ENCODE data around the gene UBE2Z. TPM values are rescaled to one million over a fixed set of nuclear protein-coding genes. Genes with fewer than 3 reads are reported as not detected.
A peak's percentile ranks its signal among the peaks of the same experiment; 100 is the strongest.

Gene UBE2Z
- total and polyA plus RNA-seq, 2 of the 13 experiments (the other 11 are each of a cell fraction or from before 2014, with no cell fraction given), result 63.2 to 122 TPM

DNA sequence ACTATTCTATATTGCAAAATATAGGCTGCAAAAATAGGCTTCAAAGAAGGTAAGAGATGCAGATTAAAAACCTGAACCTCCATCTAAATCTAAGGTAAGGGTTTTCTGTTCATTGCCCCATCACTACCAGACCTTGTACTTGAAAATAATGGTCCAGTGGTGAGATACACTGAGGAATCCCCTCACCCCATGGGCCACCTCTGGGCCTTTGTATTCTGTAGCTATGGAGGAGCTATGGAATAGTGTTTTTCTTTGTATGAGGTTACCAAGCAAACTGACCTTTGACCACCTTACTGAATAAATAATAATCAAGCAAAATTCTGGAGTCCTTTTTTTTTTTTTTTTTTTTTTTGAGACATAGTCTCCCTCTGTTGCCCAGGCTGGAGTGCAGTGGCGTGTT, 4.8 kb upstream of the UBE2Z start (continued):
- TF ChIP-seq EP300 (IDR thresholded peaks at IDR 0.05; ENCODE audit: low read depth in 2 of 2, low read length in 2 of 2), result peak in 1 of 2 experiments; percentile 14; a peak in 2 of 4 replicates
- TF ChIP-seq EP300 (CRISPR knock-in tag; IDR thresholded peaks at IDR 0.05; ENCODE audit: borderline replicate concordance), result no peak
- TF ChIP-seq SOX13 (IDR thresholded peaks at IDR 0.05), result no peak
- peak in 1 of 2 experiments; percentile 44; a peak in 1 of 4 replicates for TF ChIP-seq SOX13 (CRISPR knock-in tag; conservative IDR thresholded peaks at IDR 0.05 in 1 of 2, IDR thresholded peaks at IDR 0.05 in 1 of 2)
- TF ChIP-seq SOX6 (IDR thresholded peaks at IDR 0.05), result no peak
- TF ChIP-seq SOX6 (CRISPR knock-in tag; IDR thresholded peaks at IDR 0.05), result peak; percentile 22; the same call in 1 of the 2 replicates
- peak; percentile 19; the same call in 1 of the 2 replicates for TF ChIP-seq ZNF281 (CRISPR knock-in tag; IDR thresholded peaks at IDR 0.05; ENCODE audit: borderline replicate concordance)
- TF ChIP-seq REL (CRISPR knock-in tag; conservative IDR thresholded peaks at IDR 0.05), result no peak
- TF ChIP-seq ZSCAN20 (CRISPR knock-in tag; IDR thresholded peaks at IDR 0.05; ENCODE audit: borderline replicate concordance), result no peak
- TF ChIP-seq TEAD3 (CRISPR knock-in tag; optimal IDR thresholded peaks at IDR 0.05; ENCODE audit: borderline replicate concordance), result peak; percentile 44

- intact Hi-C loops (cut with micrococcal nuclease; ENCODE audit: unreplicated experiment), result no loop called here
- H3K79me2 ChIP-seq (ENCODE audit: insufficient read depth, low read length), result peaks cover 4% of the 10 kb centered on the region
- DNase-seq (ENCODE audit: low spot score) (no peak), FAIRE-seq (no peak), ATAC-seq (no peak)
- WGBS (ENCODE audit: low lambda C conversion rate), result 93% methylated on average over 7 of the region's 7 CpGs
- H3K9me3 ChIP-seq (ENCODE audit: low read length), result no peaks in the 10 kb centered on the region
- in situ Hi-C loops (cut with HindIII; ENCODE audit: extremely low pct_ligation_motif_present, low pct_unique_long_range_greater_than_20kb), result no loop called here
- peaks cover 4% of the 10 kb centered on the region for H4K20me1 ChIP-seq (ENCODE audit: insufficient read depth, low read length)
- H3K4me2 ChIP-seq (ENCODE audit: low read depth, low read length), result no peak overlapping the region
- BruUV-seq (replicated peaks), result no TSS peak
- no peaks in the 10 kb centered on the region for H3K36me3 ChIP-seq (replicated peaks in 1 of 2; ENCODE audit: control insufficient read depth in 1 of 2, insufficient read depth in 2 of 2, low read length in 2 of 2)
- peak overlapping the region; percentile 2 for H3K27ac ChIP-seq (ENCODE audit: extremely low read length, insufficient read depth, low read length)
- TF ChIP-seq, protein P1, sequence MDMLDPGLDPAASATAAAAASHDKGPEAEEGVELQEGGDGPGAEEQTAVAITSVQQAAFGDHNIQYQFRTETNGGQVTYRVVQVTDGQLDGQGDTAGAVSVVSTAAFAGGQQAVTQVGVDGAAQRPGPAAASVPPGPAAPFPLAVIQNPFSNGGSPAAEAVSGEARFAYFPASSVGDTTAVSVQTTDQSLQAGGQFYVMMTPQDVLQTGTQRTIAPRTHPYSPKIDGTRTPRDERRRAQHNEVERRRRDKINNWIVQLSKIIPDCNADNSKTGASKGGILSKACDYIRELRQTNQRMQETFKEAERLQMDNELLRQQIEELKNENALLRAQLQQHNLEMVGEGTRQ (IDR thresholded peaks at IDR 0.05; ENCODE audit: low read depth, low read length), result no peak
- TF ChIP-seq, protein P1 (CRISPR knock-in tag; IDR thresholded peaks at IDR 0.05; ENCODE audit: borderline replicate concordance), result no peak
- TF ChIP-seq ZNF589 (CRISPR knock-in tag; conservative IDR thresholded peaks at IDR 0.05), result no peak
- peak; percentile 25 to 55; a peak in 2 of 4 replicates for TF ChIP-seq MAFK (conservative IDR thresholded peaks at IDR 0.05 in 1 of 2, IDR thresholded peaks at IDR 0.05 in 1 of 2; ENCODE audit: low read length in 2 of 2)
- TF ChIP-seq ZNF549 (CRISPR knock-in tag; IDR thresholded peaks at IDR 0.05), result no peak
- TF ChIP-seq MAFF (IDR thresholded peaks at IDR 0.05; ENCODE audit: low read depth, low read length), result peak; percentile 43
- TF ChIP-seq CENPX (CRISPR knock-in tag; IDR thresholded peaks at IDR 0.05), result no peak
- H3K9ac ChIP-seq (ENCODE audit: insufficient read depth, low read depth, low read length), result no peak overlapping the region
- H2AFZ ChIP-seq (ENCODE audit: low read length), result no peak overlapping the region
- CTCF ChIA-PET (ENCODE audit: low intra/inter-chr PET ratio, low total read pairs), result no interaction called here
- POLR2A ChIA-PET, result interaction anchor here (1.4 to 9.6 kb wide), 3 partner anchors 11 to 67 kb away, joined by 3 to 194 read pairs (median 9); partner anchors contain the start of genes ATP5MC1 and SNF8
- H3K27me3 ChIP-seq (ENCODE audit: control insufficient read depth in 1 of 2, insufficient read depth in 2 of 2, low read length in 2 of 2), result no peaks in the 10 kb centered on the region; a peak in 1 of 5 replicates
- H3K4me1 ChIP-seq (ENCODE audit: insufficient read depth, low read length), result peaks cover 50% of the 10 kb centered on the region
- H3K4me3 ChIP-seq (replicated peaks in 1 of 3; ENCODE audit: insufficient read depth in 1 of 3, low read depth in 2 of 3, low read length in 3 of 3), result no peak overlapping the region
These were observed 3.8 kb upstream of the UBE2Z start for GRCh38 chr17:48904428-48904827.

All from HepG2 (cell line).